Lower lobe of right lung (tissue), 2 donors: Measurements from ENCODE around the gene MGAT5B. TPM values are rescaled to one million over a fixed set of nuclear protein-coding genes. Genes with fewer than 3 reads are reported as not detected.

Experiments used
- ATAC-seq, 2 donors: fragments of 200-7000 bp; cut with Tn5 transposase; one replicate each; pipeline ENCODE4 v1.9.1; 2020 to 2022; ENCODE audit warnings: mild to moderate bottlenecking in 2 of 2, moderate library complexity in 2 of 2
- DNase-seq: peaks from one replicate; pipeline ENCODE4 v3.0.0-alpha.2; 2020
- H3K27ac ChIP-seq: fragments of 200-600 bp; one replicate; pipeline ENCODE4 v1.8.0; 2022
- H3K27me3 ChIP-seq: fragments of 200-600 bp; one replicate; pipeline ENCODE4 v1.8.0; 2022; ENCODE audit warnings: low read depth
- H3K36me3 ChIP-seq: fragments of 200-600 bp; one replicate; pipeline ENCODE4 v1.8.0; 2022; ENCODE audit warnings: mild to moderate bottlenecking
- H3K4me1 ChIP-seq: fragments of 200-600 bp; one replicate; pipeline ENCODE4 v1.8.0; 2022
- H3K4me3 ChIP-seq: fragments of 200-600 bp; one replicate; pipeline ENCODE4 v1.8.0; 2022; ENCODE audit warnings: mild to moderate bottlenecking
- H3K9me3 ChIP-seq: fragments of 200-600 bp; one replicate; pipeline ENCODE4 v1.8.0; 2022
- CTCF ChIP-seq: fragments of 200-600 bp; IDR thresholded peaks from one replicate; pipeline ENCODE4 v1.8.0; 2022; ENCODE audit warnings: antibody characterized with exemption, mild to moderate bottlenecking
- intact Hi-C: fragments of 100-400 bp; cut with DNase I; formaldehyde crosslinking; loops from one replicate; pipeline ENCODE4 v1.11.0; 2022
- total RNA-seq: library from RNA; stranded (reverse); fragmentation: NEBNext Ultra II Directional; extraction: Animal tissue kit (Norgen Biotek cat#: 25700); gene quantifications from one replicate; pipeline ENCODE4 v1.2.1, GENCODE V29; 2021
- donor health status: DM: no; HTN: yes; CAD: no; lungs with severe emphysema.

MGAT5B gene
- total RNA-seq, 1 donor from 2014 or later: 1.3 TPM

GRCh38 chr17:76961869-76962268, 93.7 kb downstream of the MGAT5B start:
- H3K27me3 ChIP-seq: peaks cover 25% of the 10 kb centered on the region
- DNase-seq: no peak
- no peak overlapping the region for H3K4me3 ChIP-seq
- no peak for TF ChIP-seq CTCF
- ATAC-seq: no peak
- H3K9me3 ChIP-seq: no peaks in the 10 kb centered on the region
- H3K4me1 ChIP-seq: no peaks in the 10 kb centered on the region
- intact Hi-C loops: no loop called here
- no peaks in the 10 kb centered on the region for H3K36me3 ChIP-seq
- no peak overlapping the region for H3K27ac ChIP-seq

- intact Hi-C loops: no loop called here
- no peaks in the 10 kb centered on the region for H3K36me3 ChIP-seq
- no peak overlapping the region for H3K4me3 ChIP-seq
- H3K27me3 ChIP-seq: peaks cover 33% of the 10 kb centered on the region
- H3K27ac ChIP-seq: no peak overlapping the region
- DNase-seq (no peak), ATAC-seq (no peak)
- H3K9me3 ChIP-seq: no peaks in the 10 kb centered on the region
- H3K4me1 ChIP-seq: no peaks in the 10 kb centered on the region
- TF ChIP-seq CTCF: no peak
Observed at GRCh38 chr17:76962858-76963257, 94.7 kb downstream of the MGAT5B start.

GRCh38 chr17:76966016-76966415, 97.8 kb downstream of the MGAT5B start:
- DNase-seq (no peak), ATAC-seq (no peak)
- intact Hi-C loops: no loop called here

GRCh38 chr17:76966486-76967181, 98.4 kb downstream of the MGAT5B start:
- intact Hi-C loops: no loop called here
- H3K36me3 ChIP-seq: no peaks in the 10 kb centered on the region
- peaks cover 15% of the 10 kb centered on the region for H3K4me1 ChIP-seq
- H3K27ac ChIP-seq: no peak overlapping the region
- no peaks in the 10 kb centered on the region for H3K9me3 ChIP-seq
- no peak for ATAC-seq
- H3K4me3 ChIP-seq: no peak overlapping the region
- peaks cover 43% of the 10 kb centered on the region for H3K27me3 ChIP-seq
- no peak for DNase-seq
- TF ChIP-seq CTCF: no peak

More at GRCh38 chr17:76966016-76966415, 97.8 kb downstream of the MGAT5B start:
- Histone ChIP-seq H3K27ac (no peak overlapping the region), H3K36me3 (no peaks in the 10 kb centered on the region), H3K4me1 (peaks cover 15% of the 10 kb centered on the region), H3K4me3 (no peak overlapping the region), H3K9me3 (no peaks in the 10 kb centered on the region), H3K27me3 (peaks cover 43% of the 10 kb centered on the region)
- no peak for TF ChIP-seq CTCF

- H3K27ac ChIP-seq: no peak overlapping the region
- no peaks in the 10 kb centered on the region for H3K9me3 ChIP-seq
- no peak for TF ChIP-seq CTCF
- ATAC-seq (no peak), DNase-seq (no peak)
- no peak overlapping the region for H3K4me3 ChIP-seq
- H3K36me3 ChIP-seq: no peaks in the 10 kb centered on the region
- H3K4me1 ChIP-seq: peaks cover 15% of the 10 kb centered on the region
- peaks cover 43% of the 10 kb centered on the region for H3K27me3 ChIP-seq
- intact Hi-C loops: no loop called here
Observed at GRCh38 chr17:76967762-76968161, 99.6 kb downstream of the MGAT5B start.
